MM.1S (cell line): ENCODE measurements around the gene OR2V2.

Source experiments
- DNase-seq: peaks from one replicate; pipeline ENCODE4 v3.0.0-alpha.2; 2015
- H2AFZ ChIP-seq: fragments of 300-600 bp; sonication (generic); 2 replicates; pipeline ENCODE4 v1.6.0; 2016; ENCODE audit warnings: antibody characterized with exemption, low read length
- H3F3A ChIP-seq: fragments of 300-600 bp; sonication (generic); 2 replicates; pipeline ENCODE4 v1.6.1; 2016; ENCODE audit warnings: mild to moderate bottlenecking, antibody characterized with exemption, low read length, moderate library complexity, mixed read lengths; ENCODE audit not compliant: insufficient read depth
- H3K27ac ChIP-seq: fragments of 300-600 bp; sonication (generic); 2 replicates; pipeline ENCODE4 v1.5.1; 2016; ENCODE audit warnings: mild to moderate bottlenecking, low read length
- H3K27me3 ChIP-seq: fragments of 300-600 bp; sonication (generic); replicated peaks from 2 replicates; pipeline ENCODE4 v1.6.0; 2016; ENCODE audit warnings: low read length; ENCODE audit not compliant: insufficient read depth
- H3K36me3 ChIP-seq: fragments of 300-600 bp; sonication (generic); replicated peaks from 2 replicates; pipeline ENCODE4 v1.6.1; 2016; ENCODE audit warnings: mild to moderate bottlenecking, low read length, mixed read lengths; ENCODE audit not compliant: insufficient read depth
- H3K4me1 ChIP-seq: fragments of 300-600 bp; sonication (generic); 2 replicates; pipeline ENCODE4 v1.6.1; 2016; ENCODE audit warnings: low read length, mixed read lengths
- H3K4me2 ChIP-seq: fragments of 300-600 bp; sonication (generic); 2 replicates; pipeline ENCODE4 v1.6.0; 2016; ENCODE audit warnings: low read depth, low read length
- H3K4me3 ChIP-seq: fragments of 300-600 bp; sonication (generic); 2 replicates; pipeline ENCODE4 v1.5.1; 2016; ENCODE audit warnings: low read length, mixed read lengths
- H3K79me2 ChIP-seq: fragments of 300-600 bp; sonication (generic); 2 replicates; pipeline ENCODE4 v1.6.1; 2016; ENCODE audit warnings: mixed run types, low read length, mixed read lengths
- H3K9ac ChIP-seq: fragments of 300-600 bp; sonication (generic); 2 replicates; pipeline ENCODE4 v1.6.1; 2016; ENCODE audit warnings: low read length, mixed read lengths
- H3K9me2 ChIP-seq: fragments of 300-600 bp; sonication (generic); replicated peaks from 2 replicates; pipeline ENCODE4 v1.6.1; 2016; ENCODE audit warnings: mild to moderate bottlenecking, low read length, mixed read lengths; ENCODE audit not compliant: insufficient read depth
- H3K9me3 ChIP-seq: fragments of 300-600 bp; sonication (generic); replicated peaks from 2 replicates; pipeline ENCODE4 v1.6.1; 2016; ENCODE audit warnings: mild to moderate bottlenecking, low read length, mixed read lengths; ENCODE audit not compliant: insufficient read depth
- H4K20me1 ChIP-seq: fragments of 300-600 bp; sonication (generic); 2 replicates; pipeline ENCODE4 v1.6.1; 2016; ENCODE audit warnings: mild to moderate bottlenecking, low read length, moderate library complexity, mixed read lengths; ENCODE audit not compliant: insufficient read depth
- EZH2 ChIP-seq: fragments of 300-600 bp; sonication (generic); optimal IDR thresholded peaks from 2 replicates; pipeline ENCODE3; 2017; ENCODE audit warnings: low read depth, mild to moderate bottlenecking, antibody characterized with exemption, low read length, mixed read lengths
- EZH2phosphoT487 ChIP-seq: fragments of 300-600 bp; sonication (generic); IDR thresholded peaks from 2 replicates; pipeline ENCODE4 v1.6.1; 2018; ENCODE audit warnings: antibody characterized with exemption, low read length
- TF ChIP-seq, protein P1 (sequence below): fragments of 300-600 bp; sonication (generic); IDR thresholded peaks from 2 replicates; pipeline ENCODE4 v1.5.1; 2016; ENCODE audit warnings: antibody characterized with exemption, low read length, mixed read lengths

The OR2V2 gene

DNA sequence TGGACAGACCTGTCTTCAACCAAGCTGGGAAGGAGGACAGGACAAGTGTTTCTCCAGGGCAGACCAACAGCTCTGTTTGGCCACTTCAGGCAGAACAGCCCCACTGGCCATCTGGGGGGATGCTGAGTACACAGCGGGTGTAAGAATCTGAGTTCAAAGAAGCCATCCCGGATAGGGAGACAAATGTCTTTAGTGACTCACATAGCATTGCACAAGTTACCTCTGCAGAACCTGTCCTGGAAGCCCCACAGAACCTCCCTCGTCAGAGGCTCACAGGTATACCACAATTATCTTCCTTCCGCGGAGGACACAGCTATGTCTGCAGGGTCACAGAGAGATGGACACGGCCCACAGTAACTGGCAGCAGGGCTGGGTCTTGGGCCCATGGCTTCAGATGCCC, 2.0 kb downstream of the OR2V2 start:
- DNase-seq: no peak
- H3K27me3 ChIP-seq: peaks cover 17% of the 10 kb centered on the region; the same call in 1 of the 2 replicates
- H2AFZ ChIP-seq: no peak overlapping the region
- H3K4me3 ChIP-seq: no peak overlapping the region
- TF ChIP-seq, protein P1, sequence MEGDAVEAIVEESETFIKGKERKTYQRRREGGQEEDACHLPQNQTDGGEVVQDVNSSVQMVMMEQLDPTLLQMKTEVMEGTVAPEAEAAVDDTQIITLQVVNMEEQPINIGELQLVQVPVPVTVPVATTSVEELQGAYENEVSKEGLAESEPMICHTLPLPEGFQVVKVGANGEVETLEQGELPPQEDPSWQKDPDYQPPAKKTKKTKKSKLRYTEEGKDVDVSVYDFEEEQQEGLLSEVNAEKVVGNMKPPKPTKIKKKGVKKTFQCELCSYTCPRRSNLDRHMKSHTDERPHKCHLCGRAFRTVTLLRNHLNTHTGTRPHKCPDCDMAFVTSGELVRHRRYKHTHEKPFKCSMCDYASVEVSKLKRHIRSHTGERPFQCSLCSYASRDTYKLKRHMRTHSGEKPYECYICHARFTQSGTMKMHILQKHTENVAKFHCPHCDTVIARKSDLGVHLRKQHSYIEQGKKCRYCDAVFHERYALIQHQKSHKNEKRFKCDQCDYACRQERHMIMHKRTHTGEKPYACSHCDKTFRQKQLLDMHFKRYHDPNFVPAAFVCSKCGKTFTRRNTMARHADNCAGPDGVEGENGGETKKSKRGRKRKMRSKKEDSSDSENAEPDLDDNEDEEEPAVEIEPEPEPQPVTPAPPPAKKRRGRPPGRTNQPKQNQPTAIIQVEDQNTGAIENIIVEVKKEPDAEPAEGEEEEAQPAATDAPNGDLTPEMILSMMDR: no peak
- no peak for TF ChIP-seq EZH2
- no peak for TF ChIP-seq EZH2phosphoT487
- no peaks in the 10 kb centered on the region for H3K9me3 ChIP-seq
- no peak overlapping the region for H3K27ac ChIP-seq
- no peak overlapping the region for H3K4me2 ChIP-seq
- H4K20me1 ChIP-seq: no peaks in the 10 kb centered on the region
- H3K9ac ChIP-seq: no peak overlapping the region
- no peaks in the 10 kb centered on the region for H3F3A ChIP-seq
- no peaks in the 10 kb centered on the region for H3K9me2 ChIP-seq
- H3K79me2 ChIP-seq: no peaks in the 10 kb centered on the region
- H3K4me1 ChIP-seq: no peaks in the 10 kb centered on the region
- H3K36me3 ChIP-seq: no peaks in the 10 kb centered on the region

DNA sequence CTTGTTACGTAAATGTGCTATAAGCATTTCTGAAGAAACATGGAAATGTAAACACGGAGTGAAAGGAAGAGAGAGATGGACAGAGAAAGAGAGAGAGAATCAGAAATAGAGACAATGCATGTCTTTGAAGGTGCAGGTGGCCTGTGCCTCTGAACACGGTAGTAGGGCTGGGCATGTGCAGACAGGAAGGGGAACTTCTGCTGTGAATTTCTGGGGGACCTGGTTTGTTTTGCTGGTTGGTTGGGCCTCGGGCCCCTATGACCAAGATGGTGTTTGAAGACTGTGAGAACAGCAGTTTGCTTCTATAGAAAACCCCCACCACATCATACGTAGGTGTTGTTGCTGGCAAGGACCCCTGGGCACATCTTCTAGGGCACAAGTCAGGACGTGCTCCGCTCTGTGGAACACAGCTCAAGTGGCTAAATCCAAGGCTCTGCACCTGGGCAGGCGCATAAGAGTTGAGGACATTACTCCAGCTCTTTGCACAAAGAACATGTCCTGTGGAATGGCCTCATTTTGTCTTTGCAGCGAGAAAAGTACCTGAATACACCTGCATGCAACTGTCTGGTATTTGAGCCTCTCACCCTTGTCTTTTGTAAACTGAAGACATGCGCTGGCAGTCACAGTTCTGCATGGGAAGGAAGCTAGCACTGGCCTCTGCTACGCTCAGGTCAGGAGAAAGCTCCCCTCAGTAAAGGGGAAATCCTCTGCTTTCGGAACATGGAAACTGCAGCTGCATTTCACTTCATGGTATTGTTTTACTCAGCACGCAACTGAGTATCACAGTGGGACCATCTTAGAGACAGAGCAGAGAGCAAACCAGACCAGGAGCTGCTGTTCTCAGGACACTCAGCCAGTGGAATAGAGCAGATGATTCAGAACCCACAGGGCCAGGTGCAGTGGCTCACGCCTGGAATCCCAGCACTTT, 2.7 kb downstream of the OR2V2 start:
- H3K79me2 ChIP-seq: no peaks in the 10 kb centered on the region
- peak; percentile 36 for DNase-seq
- no peaks in the 10 kb centered on the region for H3K36me3 ChIP-seq
- no peak overlapping the region for H2AFZ ChIP-seq
- no peak overlapping the region for H3K4me2 ChIP-seq
- H3F3A ChIP-seq: no peaks in the 10 kb centered on the region
- no peak overlapping the region for H3K9ac ChIP-seq
- H3K9me2 ChIP-seq: no peaks in the 10 kb centered on the region
- no peaks in the 10 kb centered on the region for H3K9me3 ChIP-seq
- TF ChIP-seq, protein P1: no peak
- no peak overlapping the region for H3K4me3 ChIP-seq
- no peaks in the 10 kb centered on the region for H4K20me1 ChIP-seq
- peaks cover 17% of the 10 kb centered on the region; the same call in 1 of the 2 replicates for H3K27me3 ChIP-seq
- H3K4me1 ChIP-seq: no peaks in the 10 kb centered on the region
- H3K27ac ChIP-seq: no peak overlapping the region

DNA sequence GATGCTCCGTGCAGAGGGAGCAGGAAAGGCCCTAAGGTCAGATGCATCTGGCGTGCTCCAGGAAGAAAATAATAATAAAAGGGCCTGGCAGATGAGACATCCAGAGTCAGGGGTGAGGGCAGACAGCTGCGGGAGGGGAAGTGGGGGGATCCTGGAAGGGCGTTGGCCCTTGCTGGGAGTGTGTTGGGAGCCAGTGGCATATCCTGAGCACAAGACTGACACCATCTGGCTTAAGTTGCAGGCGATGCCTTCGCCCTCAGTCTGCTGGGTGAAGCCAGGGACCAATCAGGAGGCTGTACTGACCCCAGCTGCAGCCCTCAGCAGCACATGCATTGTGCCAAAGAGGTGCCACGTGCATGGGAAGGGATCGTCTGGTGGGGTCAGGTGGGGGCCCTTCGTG, 3.8 kb downstream of the OR2V2 start:
- no peaks in the 10 kb centered on the region for H3K36me3 ChIP-seq
- no peak for TF ChIP-seq EZH2
- no peak for TF ChIP-seq EZH2phosphoT487
- TF ChIP-seq, protein P1: no peak
- no peaks in the 10 kb centered on the region for H3K79me2 ChIP-seq
- H2AFZ ChIP-seq: no peak overlapping the region
- H3K4me1 ChIP-seq: no peaks in the 10 kb centered on the region
- no peaks in the 10 kb centered on the region for H3K9me2 ChIP-seq
- H3K4me3 ChIP-seq: no peak overlapping the region
- DNase-seq: no peak
- no peak overlapping the region for H3K27ac ChIP-seq
- H4K20me1 ChIP-seq: no peaks in the 10 kb centered on the region
- H3F3A ChIP-seq: no peaks in the 10 kb centered on the region
- H3K9me3 ChIP-seq: no peaks in the 10 kb centered on the region
- H3K4me2 ChIP-seq: no peak overlapping the region
- no peak overlapping the region for H3K9ac ChIP-seq
- peaks cover 17% of the 10 kb centered on the region; the same call in 1 of the 2 replicates for H3K27me3 ChIP-seq
